ENCODE data around the gene DNAH6. TPM values are rescaled to one million over a fixed set of nuclear protein-coding genes. Genes with fewer than 3 reads are reported as not detected.

DNAH6 gene
- total and polyA plus RNA-seq, 10 of the 15 experiments (the other 5 are each of a cell fraction or from before 2014, with no cell fraction given), result 0.07 to 1.0 (median 0.29) TPM

DNA sequence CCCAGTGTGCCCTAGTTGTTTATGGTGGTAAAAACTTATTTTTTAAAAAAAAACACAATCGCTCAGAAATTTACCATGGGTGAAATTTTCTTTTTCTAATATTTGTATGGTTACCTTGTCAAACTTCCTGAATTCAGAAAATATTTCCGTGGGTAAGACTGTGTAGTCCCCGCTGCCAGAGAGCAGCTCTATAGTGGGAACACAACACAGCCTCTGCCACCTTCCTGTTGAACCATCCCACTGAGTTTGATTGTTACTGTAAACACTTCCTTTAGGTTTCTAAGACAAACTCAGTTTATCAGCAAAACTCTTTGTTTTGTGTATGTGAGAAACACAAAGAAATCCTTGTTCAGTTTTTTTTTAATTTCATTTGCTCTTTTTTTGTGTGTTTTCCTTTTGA lies 17.9 kb downstream of the DNAH6 start (continued):
- TF ChIP-seq, protein P1, sequence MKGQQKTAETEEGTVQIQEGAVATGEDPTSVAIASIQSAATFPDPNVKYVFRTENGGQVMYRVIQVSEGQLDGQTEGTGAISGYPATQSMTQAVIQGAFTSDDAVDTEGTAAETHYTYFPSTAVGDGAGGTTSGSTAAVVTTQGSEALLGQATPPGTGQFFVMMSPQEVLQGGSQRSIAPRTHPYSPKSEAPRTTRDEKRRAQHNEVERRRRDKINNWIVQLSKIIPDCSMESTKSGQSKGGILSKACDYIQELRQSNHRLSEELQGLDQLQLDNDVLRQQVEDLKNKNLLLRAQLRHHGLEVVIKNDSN (IDR thresholded peaks at IDR 0.05; ENCODE audit: borderline replicate concordance, extremely low read length, insufficient read depth, low read depth, low read length), result no peak
- no peak for TF ChIP-seq TBL1XR1 (IDR thresholded peaks at IDR 0.05; ENCODE audit: low read depth, low read length)
- TF ChIP-seq CHD2 (IDR thresholded peaks at IDR 0.05; ENCODE audit: borderline replicate concordance, low read depth, low read length), result no peak
- TF ChIP-seq, protein P2, sequence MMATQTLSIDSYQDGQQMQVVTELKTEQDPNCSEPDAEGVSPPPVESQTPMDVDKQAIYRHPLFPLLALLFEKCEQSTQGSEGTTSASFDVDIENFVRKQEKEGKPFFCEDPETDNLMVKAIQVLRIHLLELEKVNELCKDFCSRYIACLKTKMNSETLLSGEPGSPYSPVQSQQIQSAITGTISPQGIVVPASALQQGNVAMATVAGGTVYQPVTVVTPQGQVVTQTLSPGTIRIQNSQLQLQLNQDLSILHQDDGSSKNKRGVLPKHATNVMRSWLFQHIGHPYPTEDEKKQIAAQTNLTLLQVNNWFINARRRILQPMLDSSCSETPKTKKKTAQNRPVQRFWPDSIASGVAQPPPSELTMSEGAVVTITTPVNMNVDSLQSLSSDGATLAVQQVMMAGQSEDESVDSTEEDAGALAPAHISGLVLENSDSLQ (IDR thresholded peaks at IDR 0.05), result no peak
- no peak for TF ChIP-seq SP1 (IDR thresholded peaks at IDR 0.05; ENCODE audit: low read depth, low read length)

DNA sequence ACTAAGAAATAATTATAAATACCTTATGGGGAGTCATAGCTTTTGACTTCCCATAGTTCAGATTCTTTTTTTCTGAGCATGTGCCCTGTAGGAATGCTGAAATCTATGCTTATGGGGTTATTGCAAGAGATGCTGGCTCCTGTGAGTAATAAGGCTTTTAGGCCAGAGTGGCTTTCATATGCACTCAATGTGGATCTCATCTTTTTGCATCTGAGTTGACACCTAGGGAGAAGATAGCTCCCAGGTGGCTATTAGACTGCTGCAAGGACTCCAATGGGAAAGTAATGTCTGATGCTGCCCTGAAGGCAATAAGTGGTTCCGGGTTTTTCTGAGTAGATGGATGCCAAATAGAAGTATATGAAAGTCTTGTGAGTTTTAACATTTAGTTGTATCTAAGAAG lies 21.0 kb downstream of the DNAH6 start:
- POLR2A ChIA-PET, result no interaction called here
- no TSS peak for BruUV-seq (replicated peaks)
- WGBS (ENCODE audit: insufficient coverage, insufficient replicate concordance, low lambda C conversion rate, missing lambda C conversion rate), result 63% methylated on average over 1 of the region's 1 CpG
- H3K27ac ChIP-seq (ENCODE audit: control insufficient read depth, insufficient read depth), result no peak overlapping the region
- no peaks in the 10 kb centered on the region for H4K20me1 ChIP-seq (ENCODE audit: control insufficient read depth, insufficient read depth)
- H3K4me2 ChIP-seq (ENCODE audit: control insufficient read depth, insufficient read depth), result no peak overlapping the region
- RAD21 ChIA-PET (ENCODE audit: unreplicated experiment), result no interaction called here
- in situ Hi-C loops (cut with MboI), result no loop called here
- H3K9me3 ChIP-seq (replicated peaks; ENCODE audit: control insufficient read depth, insufficient read depth, low read length), result no peaks in the 10 kb centered on the region
- no peaks in the 10 kb centered on the region for H3K79me2 ChIP-seq (ENCODE audit: control insufficient read depth, insufficient read depth, low read length)
- no peak overlapping the region for H3K4me3 ChIP-seq
- ATAC-seq (no peak), DNase-seq (ENCODE audit: low read depth, low spot score) (no peak), FAIRE-seq (no peak)
- H3K36me3 ChIP-seq (ENCODE audit: control insufficient read depth in 2 of 2, insufficient read depth in 2 of 2, low read length in 1 of 2), result no peaks in the 10 kb centered on the region
- SMC1A ChIA-PET (ENCODE audit: uncharacterized antibody, unreplicated experiment), result no interaction called here
- H2AFZ ChIP-seq (ENCODE audit: control insufficient read depth, low read depth, low read length), result no peak overlapping the region
- CTCF ChIA-PET, result interaction anchor here (1.0 to 1.4 kb wide), 2 partner anchors 11 to 325 kb away, joined by 3 read pairs; no protein-coding TSS in a partner anchor
- H3K9ac ChIP-seq (ENCODE audit: control insufficient read depth, insufficient read depth, low read length), result no peak overlapping the region
- H3K27me3 ChIP-seq (replicated peaks in 1 of 2; ENCODE audit: control insufficient read depth in 2 of 2, insufficient read depth in 2 of 2, low read length in 1 of 2), result no peaks in the 10 kb centered on the region
- no peaks in the 10 kb centered on the region for H3K4me1 ChIP-seq (ENCODE audit: control insufficient read depth, insufficient read depth, low read length)
- intact Hi-C loops (cut with micrococcal nuclease; ENCODE audit: unreplicated experiment), result no loop called here
- no peak for TF ChIP-seq CBFB (IDR thresholded peaks at IDR 0.05; ENCODE audit: low read depth)
- TF ChIP-seq, protein P3, sequence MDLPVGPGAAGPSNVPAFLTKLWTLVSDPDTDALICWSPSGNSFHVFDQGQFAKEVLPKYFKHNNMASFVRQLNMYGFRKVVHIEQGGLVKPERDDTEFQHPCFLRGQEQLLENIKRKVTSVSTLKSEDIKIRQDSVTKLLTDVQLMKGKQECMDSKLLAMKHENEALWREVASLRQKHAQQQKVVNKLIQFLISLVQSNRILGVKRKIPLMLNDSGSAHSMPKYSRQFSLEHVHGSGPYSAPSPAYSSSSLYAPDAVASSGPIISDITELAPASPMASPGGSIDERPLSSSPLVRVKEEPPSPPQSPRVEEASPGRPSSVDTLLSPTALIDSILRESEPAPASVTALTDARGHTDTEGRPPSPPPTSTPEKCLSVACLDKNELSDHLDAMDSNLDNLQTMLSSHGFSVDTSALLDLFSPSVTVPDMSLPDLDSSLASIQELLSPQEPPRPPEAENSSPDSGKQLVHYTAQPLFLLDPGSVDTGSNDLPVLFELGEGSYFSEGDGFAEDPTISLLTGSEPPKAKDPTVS (IDR thresholded peaks at IDR 0.05; ENCODE audit: low read depth, low read length), result no peak

Measured in GM12878 (cell line).